Esophagus (tissue), 2 donors: ENCODE results near the gene CES4A. TPM values are rescaled to one million over a fixed set of nuclear protein-coding genes. Genes with fewer than 3 reads are reported as not detected.
"Not testable (repeated sequence)": the region's sequence is repeated elsewhere in the genome, so short reads cannot be mapped to it uniquely, and the experiment has no call there.

Experiments
- H3K27ac ChIP-seq, 2 donors: one replicate each; pipeline ENCODE4 v1.5.1; 2013; ENCODE audit warnings: low read depth in 2 of 2, mild to moderate bottlenecking in 2 of 2, inconsistent platforms in 1 of 2, low read length in 1 of 2, moderate library complexity in 1 of 2
- H3K27me3 ChIP-seq, 2 donors: one replicate each; pipeline ENCODE4 v1.6.1; 2013; ENCODE audit warnings: low read length in 2 of 2, control low read depth in 1 of 2, mild to moderate bottlenecking in 1 of 2; ENCODE audit not compliant: insufficient read depth in 2 of 2, control insufficient read depth in 1 of 2
- H3K36me3 ChIP-seq, 2 donors: one replicate each; pipeline ENCODE4 v1.6.1; 2013; ENCODE audit warnings: low read length in 1 of 2; ENCODE audit not compliant: control insufficient read depth in 2 of 2, insufficient read depth in 2 of 2
- H3K4me1 ChIP-seq, 2 donors: one replicate each; pipeline ENCODE4 v1.6.1; 2013; ENCODE audit warnings: low read length in 1 of 2; ENCODE audit not compliant: control insufficient read depth in 2 of 2, insufficient read depth in 2 of 2
- H3K4me3 ChIP-seq, 2 donors: one replicate each; pipeline ENCODE4 v1.5.1; 2013; ENCODE audit warnings: low read length in 2 of 2, mild to moderate bottlenecking in 2 of 2, low read depth in 1 of 2, moderate library complexity in 1 of 2
- H3K9me3 ChIP-seq, 2 donors: one replicate each; pipeline ENCODE4 v1.6.1; 2013; ENCODE audit warnings: mild to moderate bottlenecking in 2 of 2, low read depth in 1 of 2, low read length in 1 of 2, moderate library complexity in 1 of 2; ENCODE audit not compliant: control insufficient read depth in 2 of 2, insufficient read depth in 1 of 2
- whole genome bisulfite sequencing, 2 donors: extraction: QIAGEN DNeasy Blood & Tissue Kit; methylation state at CpG; one replicate each; pipeline ENCODE4 v1.1.7; 2013; 5-methylcytosine and 5-hydroxymethylcytosine counted together
- polyA plus RNA-seq, 2 donors: library from polyadenylated mRNA; stranded (reverse); fragments of 200-250 nt; gene quantifications; one replicate each; pipeline ENCODE4 v1.2.3, GENCODE V29; 2013
- donor health status: healthy with polysubstance abuse.
- donor health status: Bipolar disorder and iron deficiency.

CES4A gene
- polyA plus RNA-seq: 10 to 100 TPM; 10.1 to 17.5 TPM

DNA sequence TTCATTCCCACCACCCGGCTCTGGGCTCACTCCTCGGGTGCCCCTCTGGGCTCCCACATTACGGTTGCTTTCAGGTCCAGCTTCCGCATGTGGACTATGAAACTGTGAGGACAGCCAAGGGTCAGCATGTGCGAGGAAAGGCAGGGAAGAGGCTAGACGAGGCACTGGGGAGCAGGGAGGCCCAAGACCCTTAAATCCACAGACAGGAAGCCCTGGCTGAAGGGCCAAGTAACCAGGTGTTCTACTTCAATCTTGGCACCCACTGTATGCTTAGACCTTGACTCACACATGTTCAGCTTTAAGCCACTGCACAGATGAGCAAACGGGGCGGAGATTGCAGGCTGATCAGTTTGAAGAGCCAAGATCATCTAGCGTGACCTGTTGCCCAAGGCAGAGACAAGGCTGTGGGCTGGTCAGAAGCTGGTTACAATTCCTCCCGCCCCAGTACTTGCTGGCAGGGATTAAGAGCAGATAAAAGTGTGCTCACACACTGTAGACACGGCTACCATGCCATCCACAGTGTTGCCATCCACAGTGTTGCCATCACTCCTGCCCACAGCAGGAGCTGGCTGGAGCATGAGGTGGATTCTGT, at the start of gene CES4A:
Gene CES4A (plus strand): TSS at position 393 of the 592 bp plus-strand sequence. CDS start 184 bp downstream, at position 577.
- Histone ChIP-seq H3K4me3 (no peak within 1 kb of the TSS), H3K36me3 (no peaks in the 10 kb centered on the region), H3K27ac (peak within 1 kb of the TSS in 1 of 2 donors; percentile 37), H3K9me3 (no peaks in the 10 kb centered on the region), H3K27me3 (no peaks in the 10 kb centered on the region), H3K4me1 (peaks cover 0 to 7% of the 10 kb centered on the region in 2 donors)
- WGBS, 2 donors: 50 to 53% methylated on average over 11 of the region's 11 CpGs

- H3K4me1 ChIP-seq: peaks cover 5 to 10% of the 10 kb centered on the region in 2 donors
- H3K27ac ChIP-seq: no peak overlapping the region
- H3K9me3 ChIP-seq: no peaks in the 10 kb centered on the region
- H3K4me3 ChIP-seq: no peak overlapping the region
- peaks cover 41 to 62% of the 10 kb centered on the region in 2 donors for H3K36me3 ChIP-seq
- no peaks in the 10 kb centered on the region for H3K27me3 ChIP-seq
Measured at GRCh38 chr16:66939366-66939765, 49.0 kb upstream of the CES4A start.

DNA sequence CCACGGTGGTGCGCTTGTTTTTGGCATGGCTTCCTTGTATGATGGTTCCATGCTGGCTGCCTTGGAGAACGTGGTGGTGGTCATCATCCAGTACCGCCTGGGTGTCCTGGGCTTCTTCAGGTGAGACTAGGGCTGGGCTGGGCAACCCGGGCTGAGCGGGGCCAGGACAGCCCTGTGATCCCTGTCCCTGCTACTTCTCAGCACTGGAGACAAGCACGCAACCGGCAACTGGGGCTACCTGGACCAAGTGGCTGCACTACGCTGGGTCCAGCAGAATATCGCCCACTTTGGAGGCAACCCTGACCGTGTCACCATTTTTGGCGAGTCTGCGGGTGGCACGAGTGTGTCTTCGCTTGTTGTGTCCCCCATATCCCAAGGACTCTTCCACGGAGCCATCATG, 48.2 kb upstream of the CES4A start:
- Histone ChIP-seq H3K36me3 (peaks cover 41 to 62% of the 10 kb centered on the region in 2 donors), H3K4me3 (no peak overlapping the region), H3K27ac (no peak overlapping the region), H3K9me3 (no peaks in the 10 kb centered on the region), H3K27me3 (no peaks in the 10 kb centered on the region), H3K4me1 (peaks cover 3 to 9% of the 10 kb centered on the region in 2 donors)
- 90 to 94% methylated on average over 16 of the region's 16 CpGs for WGBS, 2 donors

DNA sequence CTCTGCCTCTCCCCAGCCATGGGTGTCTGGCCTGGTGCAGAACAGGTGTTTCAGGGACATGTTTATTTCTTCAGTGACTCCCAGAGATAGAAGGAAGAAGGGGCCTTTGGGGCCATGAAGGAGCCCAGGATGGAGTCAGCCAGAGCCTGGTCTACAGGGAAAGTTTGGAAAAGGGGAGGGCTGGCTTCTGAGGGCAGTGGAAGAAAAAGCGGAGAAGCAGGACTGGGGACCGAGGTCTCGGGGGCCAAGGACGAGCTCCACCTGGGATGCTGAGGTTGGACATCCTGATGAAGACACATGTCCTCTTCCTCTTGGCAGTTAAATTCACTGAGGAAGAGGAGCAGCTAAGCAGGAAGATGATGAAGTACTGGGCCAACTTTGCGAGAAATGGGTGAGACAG, 45.4 kb upstream of the CES4A start:
- 83 to 91% methylated on average over 5 of the region's 5 CpGs for WGBS, 2 donors
- H3K27me3 ChIP-seq: no peaks in the 10 kb centered on the region
- H3K4me3 ChIP-seq: no peak overlapping the region
- H3K9me3 ChIP-seq: no peaks in the 10 kb centered on the region
- H3K4me1 ChIP-seq: peaks cover 0 to 2% of the 10 kb centered on the region in 2 donors
- H3K27ac ChIP-seq: no peak overlapping the region
- peaks cover 37 to 54% of the 10 kb centered on the region in 2 donors for H3K36me3 ChIP-seq

DNA sequence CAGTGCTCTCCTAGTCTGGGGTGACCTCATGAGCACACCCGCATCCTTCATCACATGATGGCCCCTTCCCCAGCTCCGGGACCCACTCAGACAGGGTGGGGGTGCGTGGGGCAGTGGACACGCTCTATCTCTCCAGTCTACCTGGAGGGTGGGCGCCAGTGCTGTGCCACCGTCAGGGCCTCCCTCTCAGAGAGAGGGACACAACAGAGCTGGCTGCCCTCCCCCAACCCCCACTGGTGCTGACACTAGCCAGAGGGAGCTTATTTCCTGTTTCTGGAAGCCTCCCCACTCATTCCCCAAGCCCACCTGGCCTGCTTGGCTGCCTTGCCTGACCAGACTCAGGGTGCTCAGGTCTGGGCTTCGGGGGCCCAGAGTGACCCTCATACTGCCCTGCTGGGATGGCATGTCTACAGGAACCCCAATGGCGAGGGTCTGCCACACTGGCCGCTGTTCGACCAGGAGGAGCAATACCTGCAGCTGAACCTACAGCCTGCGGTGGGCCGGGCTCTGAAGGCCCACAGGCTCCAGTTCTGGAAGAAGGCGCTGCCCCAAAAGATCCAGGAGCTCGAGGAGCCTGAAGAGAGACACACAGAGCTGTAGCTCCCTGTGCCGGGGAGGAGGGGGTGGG, 44.8 kb upstream of the CES4A start:
- H3K4me1 ChIP-seq: peaks cover 0 to 5% of the 10 kb centered on the region in 2 donors
- H3K27me3 ChIP-seq: no peaks in the 10 kb centered on the region
- H3K27ac ChIP-seq: no peak overlapping the region
- H3K36me3 ChIP-seq: peaks cover 31 to 48% of the 10 kb centered on the region in 2 donors
- no peak overlapping the region for H3K4me3 ChIP-seq
- no peaks in the 10 kb centered on the region for H3K9me3 ChIP-seq
- WGBS, 2 donors: 91% methylated on average over 15 of the region's 15 CpGs

DNA sequence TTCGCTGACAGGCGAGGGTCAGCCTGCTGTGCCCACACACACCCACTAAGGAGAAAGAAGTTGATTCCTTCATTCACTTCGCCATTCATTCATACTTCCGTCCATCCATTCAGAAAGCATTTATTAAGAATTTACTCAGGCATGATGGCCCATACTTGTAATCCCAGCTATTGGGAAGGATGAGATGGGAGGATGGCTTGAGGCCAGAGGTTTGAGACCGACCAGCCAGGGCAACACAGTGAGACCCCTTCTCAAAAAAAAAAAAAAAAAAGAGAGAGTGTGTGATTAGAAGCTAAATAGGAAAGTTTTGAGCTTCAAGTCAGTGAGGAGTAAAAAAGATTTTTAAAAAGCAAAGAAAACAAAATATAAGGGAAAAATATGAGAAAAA, 44.3 kb upstream of the CES4A start:
- H3K27ac ChIP-seq: no peak overlapping the region
- 83 to 86% methylated on average over 5 of the region's 5 CpGs for WGBS, 2 donors
- H3K27me3 ChIP-seq: no peaks in the 10 kb centered on the region
- peaks cover 0 to 8% of the 10 kb centered on the region in 2 donors for H3K4me1 ChIP-seq
- H3K4me3 ChIP-seq: no peak overlapping the region
- H3K36me3 ChIP-seq: peaks cover 31 to 44% of the 10 kb centered on the region in 2 donors
- H3K9me3 ChIP-seq: no peaks in the 10 kb centered on the region

- H3K36me3 ChIP-seq: peaks cover 31 to 35% of the 10 kb centered on the region in 2 donors
- not testable (repeated sequence) for H3K4me3 ChIP-seq, H3K27ac ChIP-seq, H3K9me3 ChIP-seq, H3K27me3 ChIP-seq, H3K4me1 ChIP-seq
- WGBS, 2 donors: 85% methylated on average over 9 of the region's 9 CpGs
Measured at GRCh38 chr16:66944971-66945370, 43.4 kb upstream of the CES4A start.

DNA sequence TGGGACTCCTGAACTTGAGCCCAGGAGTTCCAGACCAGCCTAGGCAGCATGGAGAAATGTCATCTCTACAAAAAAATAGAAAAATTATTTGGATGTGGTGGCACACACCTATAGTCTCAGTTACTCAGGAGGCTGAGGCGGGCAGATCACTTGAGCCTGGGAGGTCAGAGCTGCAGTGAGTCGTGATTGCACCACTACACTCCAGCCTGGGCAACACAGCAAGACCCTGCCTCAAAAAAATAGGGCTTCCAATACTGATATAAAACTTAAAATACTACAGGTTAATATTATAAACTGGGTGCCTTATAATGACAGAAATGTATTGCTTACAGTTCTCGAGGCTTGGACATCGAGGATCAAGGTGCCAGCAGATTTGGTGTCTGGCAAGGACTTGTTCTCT, 42.5 kb upstream of the CES4A start:
- no peaks in the 10 kb centered on the region for H3K9me3 ChIP-seq
- H3K4me3 ChIP-seq: no peak overlapping the region
- WGBS, 2 donors: 75 to 82% methylated on average over 4 of the region's 4 CpGs
- no peaks in the 10 kb centered on the region for H3K27me3 ChIP-seq
- H3K27ac ChIP-seq: no peak overlapping the region
- H3K4me1 ChIP-seq: peaks cover 0 to 8% of the 10 kb centered on the region in 2 donors
- peaks cover 22 to 25% of the 10 kb centered on the region in 2 donors for H3K36me3 ChIP-seq

GRCh38 chr16:66946541-66946940, 41.8 kb upstream of the CES4A start:
- peaks cover 19 to 20% of the 10 kb centered on the region in 2 donors for H3K36me3 ChIP-seq
- WGBS, 2 donors: 70 to 77% methylated on average over 7 of the region's 7 CpGs
- peaks cover 0 to 8% of the 10 kb centered on the region in 2 donors for H3K4me1 ChIP-seq
- H3K9me3 ChIP-seq: no peaks in the 10 kb centered on the region
- H3K4me3 ChIP-seq: no peak overlapping the region
- no peaks in the 10 kb centered on the region for H3K27me3 ChIP-seq
- H3K27ac ChIP-seq: no peak overlapping the region

DNA sequence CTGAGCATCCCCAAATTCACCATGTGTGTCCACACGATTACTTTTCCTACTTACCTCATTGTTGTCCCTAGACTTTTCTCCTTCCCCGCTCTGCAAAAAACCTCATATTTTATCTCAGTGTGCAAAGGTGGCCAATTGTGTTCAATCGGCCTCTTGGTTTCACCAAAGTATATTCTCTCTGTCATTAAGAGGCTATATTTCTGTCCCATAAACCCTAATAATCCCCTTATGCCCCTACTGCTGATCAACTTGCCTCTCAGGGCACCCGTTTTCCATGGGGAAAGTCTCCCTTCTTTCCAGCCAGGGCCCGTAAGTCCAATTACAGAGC, 41.5 kb upstream of the CES4A start:
- H3K4me3 ChIP-seq: no peak overlapping the region
- no peak overlapping the region for H3K27ac ChIP-seq
- H3K9me3 ChIP-seq: no peaks in the 10 kb centered on the region
- H3K36me3 ChIP-seq: peaks cover 15 to 16% of the 10 kb centered on the region in 2 donors
- WGBS, 2 donors: 23 to 28% methylated on average over 5 of the region's 5 CpGs
- H3K27me3 ChIP-seq: no peaks in the 10 kb centered on the region
- H3K4me1 ChIP-seq: peaks cover 0 to 8% of the 10 kb centered on the region in 2 donors
